Activated CD8-positive, alpha-beta memory T cell treated with anti-CD3 and anti-CD28 coated beads, Interleukin-2, amount 10 ng/mL, durations not matched to agents 7 days and 5 days (primary cell): Measurements from ENCODE around the gene NDUFA8. TPM values are rescaled to one million over a fixed set of nuclear protein-coding genes. Genes with fewer than 3 reads are reported as not detected.

ENCODE experiments used
- ATAC-seq: fragments of 150-1000 bp; cut with Tn5 transposase; one replicate; pipeline ENCODE4 v1.10.0; 2021; ENCODE audit warnings: moderate library complexity
- CTCF ChIA-PET: fragments of 350-600 bp; sonication (Branson Sonifier 250); formaldehyde crosslinking; loops from one replicate; lab custom pipeline; 2021; ENCODE audit warnings: antibody characterized with exemption; lab: Charles Lee
- DNase-seq: peaks from one replicate; pipeline ENCODE4 v3.0.0-alpha.2; 2020
- H3K27ac Mint-ChIP-seq: one replicate; pipeline ENCODE4 v1.8.0; 2021; ENCODE audit warnings: mild to moderate bottlenecking, mixed read lengths
- H3K27me3 Mint-ChIP-seq: one replicate; pipeline ENCODE4 v1.8.0; 2021; ENCODE audit warnings: mixed read lengths
- H3K36me3 Mint-ChIP-seq: one replicate; pipeline ENCODE4 v1.8.0; 2021; ENCODE audit warnings: mild to moderate bottlenecking, mixed read lengths
- H3K4me1 Mint-ChIP-seq: one replicate; pipeline ENCODE4 v1.8.0; 2021; ENCODE audit warnings: mixed read lengths
- H3K4me3 Mint-ChIP-seq: one replicate; pipeline ENCODE4 v1.8.0; 2021; ENCODE audit warnings: mild to moderate bottlenecking, moderate library complexity, mixed read lengths
- H3K9me3 Mint-ChIP-seq: one replicate; pipeline ENCODE4 v1.8.0; 2022; ENCODE audit warnings: low read depth, mixed read lengths
- total RNA-seq, 2 experiments: library from RNA; stranded (reverse); gene quantifications; one replicate each; pipeline ENCODE4 v1.2.3, GENCODE V29; 2021

Gene NDUFA8
- total RNA-seq, 2 experiments from 2014 or later = 36.4 to 49.1 TPM

GRCh38 chr9:122173670-122174069 is 14.1 kb upstream of the NDUFA8 start:
- Mint-ChIP-seq H3K27ac (no peak overlapping the region), H3K36me3 (no peaks in the 10 kb centered on the region), H3K9me3 (no peaks in the 10 kb centered on the region), H3K4me1 (no peaks in the 10 kb centered on the region), H3K27me3 (peaks cover 36% of the 10 kb centered on the region), H3K4me3 (no peak overlapping the region)
- ATAC-seq (no peak), DNase-seq (no peak)
- CTCF ChIA-PET = no interaction called here

- DNase-seq (no peak), ATAC-seq (no peak)
- no peak overlapping the region for H3K4me3 Mint-ChIP-seq
- no peaks in the 10 kb centered on the region for H3K36me3 Mint-ChIP-seq
- H3K4me1 Mint-ChIP-seq = no peaks in the 10 kb centered on the region
- CTCF ChIA-PET = no interaction called here
- no peak overlapping the region for H3K27ac Mint-ChIP-seq
- H3K27me3 Mint-ChIP-seq = peaks cover 42% of the 10 kb centered on the region
- H3K9me3 Mint-ChIP-seq = no peaks in the 10 kb centered on the region
Observed at GRCh38 chr9:122172131-122172530, 12.6 kb upstream of the NDUFA8 start.

- ATAC-seq (no peak), DNase-seq (no peak)
- peaks cover 44% of the 10 kb centered on the region for H3K27me3 Mint-ChIP-seq
- no peaks in the 10 kb centered on the region for H3K4me1 Mint-ChIP-seq
- CTCF ChIA-PET = interaction anchor here (1.1 kb wide), 1 partner anchor 43 kb away, joined by 3 read pairs; no protein-coding TSS in a partner anchor
- H3K36me3 Mint-ChIP-seq = no peaks in the 10 kb centered on the region
- H3K9me3 Mint-ChIP-seq = no peaks in the 10 kb centered on the region
- H3K4me3 Mint-ChIP-seq = no peak overlapping the region
- no peak overlapping the region for H3K27ac Mint-ChIP-seq
Observed at GRCh38 chr9:122168356-122168755, 8.8 kb upstream of the NDUFA8 start.

DNA sequence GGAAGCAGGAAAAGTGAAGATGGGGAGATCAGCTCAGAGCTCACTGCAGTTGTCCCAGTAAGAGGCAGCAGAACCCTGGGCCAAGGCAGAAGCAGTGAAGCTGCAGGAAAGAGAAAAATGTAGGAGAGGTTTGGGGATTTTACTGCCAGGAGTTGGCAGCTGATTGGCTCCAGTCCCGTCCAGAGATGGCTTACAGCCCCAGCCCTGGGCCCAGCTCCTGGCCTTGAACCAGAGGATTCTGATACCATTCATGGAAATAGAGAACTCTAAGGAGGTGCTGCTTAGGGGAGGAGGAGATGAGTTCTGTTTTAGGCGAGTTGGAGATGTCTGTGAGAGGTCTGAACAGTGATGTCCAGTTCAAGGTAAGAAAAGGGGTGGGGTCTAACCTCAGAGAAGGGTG is 4.7 kb upstream of the NDUFA8 start:
- Mint-ChIP-seq H3K4me3 (no peak overlapping the region), H3K27me3 (peaks cover 48% of the 10 kb centered on the region), H3K36me3 (no peaks in the 10 kb centered on the region), H3K9me3 (peaks cover 2% of the 10 kb centered on the region), H3K27ac (no peak overlapping the region), H3K4me1 (peaks cover 6% of the 10 kb centered on the region)
- CTCF ChIA-PET = interaction anchor here (0.9 kb wide), 1 partner anchor 66 kb away, joined by 3 read pairs; no protein-coding TSS in a partner anchor
- DNase-seq (no peak), ATAC-seq (no peak)

GRCh38 chr9:122162415-122162814 is 2.8 kb upstream of the NDUFA8 start:
- Mint-ChIP-seq H3K27me3 (peaks cover 42% of the 10 kb centered on the region), H3K27ac (no peak overlapping the region), H3K36me3 (peaks cover 1% of the 10 kb centered on the region), H3K4me3 (no peak overlapping the region), H3K9me3 (peaks cover 2% of the 10 kb centered on the region), H3K4me1 (peaks cover 16% of the 10 kb centered on the region)
- CTCF ChIA-PET = no interaction called here
- DNase-seq (no peak), ATAC-seq (no peak)

GRCh38 chr9:122159925-122160246 is 307 bp upstream of the NDUFA8 start:
- Mint-ChIP-seq H3K27me3 (peaks cover 32% of the 10 kb centered on the region), H3K4me3 (peak overlapping the region; percentile 90), H3K27ac (peak overlapping the region; percentile 92), H3K4me1 (peaks cover 29% of the 10 kb centered on the region), H3K9me3 (peaks cover 2% of the 10 kb centered on the region), H3K36me3 (peaks cover 5% of the 10 kb centered on the region)
- ATAC-seq (no peak), DNase-seq (no peak)
- CTCF ChIA-PET = interaction anchor here (0.9 to 2.7 kb wide), 7 partner anchors 35 to 191 kb away, joined by 3 to 8 read pairs (median 5); partner anchors contain the start of genes MRRF and RBM18

DNA sequence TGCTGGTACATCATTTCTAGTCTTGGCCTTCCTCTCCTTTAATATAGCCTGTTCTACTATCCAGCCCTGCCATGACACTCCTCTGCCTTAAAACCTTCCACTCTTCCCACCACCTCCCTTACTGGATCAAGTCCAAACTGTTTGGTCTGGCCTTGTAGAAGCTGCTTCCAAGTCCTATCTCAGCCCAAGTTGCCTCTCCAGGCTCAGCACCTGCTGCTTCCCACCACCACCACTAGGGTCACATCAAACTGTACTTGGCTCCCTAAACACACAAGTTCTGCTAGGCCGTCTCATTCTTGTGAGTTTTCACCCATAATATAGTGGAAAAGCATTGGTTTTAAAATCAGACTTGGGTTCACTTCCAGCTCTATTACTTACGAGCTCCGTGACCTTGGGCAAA is 1.4 kb downstream of the NDUFA8 start:
- H3K9me3 Mint-ChIP-seq = peaks cover 2% of the 10 kb centered on the region
- H3K27ac Mint-ChIP-seq = peak overlapping the region; percentile 44
- peaks cover 29% of the 10 kb centered on the region for H3K4me1 Mint-ChIP-seq
- ATAC-seq (no peak), DNase-seq (no peak)
- no peak overlapping the region for H3K4me3 Mint-ChIP-seq
- H3K27me3 Mint-ChIP-seq = peaks cover 18% of the 10 kb centered on the region
- H3K36me3 Mint-ChIP-seq = peaks cover 5% of the 10 kb centered on the region
- CTCF ChIA-PET = interaction anchor here (1.1 to 2.7 kb wide), 3 partner anchors 35 to 150 kb away, joined by 3 to 8 read pairs (median 3); no protein-coding TSS in a partner anchor

- Mint-ChIP-seq H3K9me3 (no peaks in the 10 kb centered on the region), H3K36me3 (peaks cover 10% of the 10 kb centered on the region), H3K27ac (no peak overlapping the region), H3K4me1 (peaks cover 29% of the 10 kb centered on the region), H3K4me3 (no peak overlapping the region), H3K27me3 (peaks cover 4% of the 10 kb centered on the region)
- CTCF ChIA-PET = interaction anchor here (1.0 kb wide), 1 partner anchor 195 kb away, joined by 3 read pairs; no protein-coding TSS in a partner anchor
- DNase-seq (no peak), ATAC-seq (no peak)
Observed at GRCh38 chr9:122155796-122156195, 3.8 kb downstream of the NDUFA8 start.

DNA sequence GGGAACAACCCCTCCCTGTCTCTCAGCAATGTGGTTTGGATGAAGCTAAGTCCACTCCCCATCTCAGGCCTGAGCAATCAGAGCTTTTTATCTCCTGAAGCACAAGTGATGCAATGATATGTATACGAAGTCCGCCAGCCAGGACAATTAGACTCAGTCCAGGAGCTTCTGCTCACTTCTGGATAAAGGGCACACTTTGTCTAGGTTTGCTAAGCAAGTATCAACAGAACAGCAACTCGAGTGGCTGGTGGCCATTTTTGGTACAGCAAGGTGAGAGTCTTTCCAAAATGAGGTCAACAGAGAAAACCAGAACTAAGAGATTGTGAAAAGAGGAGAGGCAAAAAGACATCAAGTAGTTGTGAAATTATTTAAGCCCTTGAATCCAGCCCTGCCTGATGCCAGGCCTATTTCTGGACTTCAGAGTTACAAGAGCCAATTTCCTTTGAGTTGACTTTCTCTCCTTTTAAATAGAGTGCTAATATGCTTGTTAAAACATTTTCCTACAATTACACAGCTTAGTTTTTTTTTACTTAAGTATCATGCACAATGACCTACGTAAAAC is 8.2 kb downstream of the NDUFA8 start:
- Mint-ChIP-seq H3K4me1 (peaks cover 5% of the 10 kb centered on the region), H3K27me3 (no peaks in the 10 kb centered on the region), H3K9me3 (no peaks in the 10 kb centered on the region), H3K36me3 (peaks cover 18% of the 10 kb centered on the region), H3K27ac (no peak overlapping the region), H3K4me3 (no peak overlapping the region)
- DNase-seq (no peak), ATAC-seq (no peak)
- CTCF ChIA-PET = interaction anchor here (0.6 to 1.5 kb wide), 4 partner anchors 15 to 928 kb away, joined by 3 to 5 read pairs (median 4); no protein-coding TSS in a partner anchor

- Mint-ChIP-seq H3K36me3 (peaks cover 23% of the 10 kb centered on the region), H3K27ac (no peak overlapping the region), H3K27me3 (no peaks in the 10 kb centered on the region), H3K4me1 (peaks cover 11% of the 10 kb centered on the region), H3K4me3 (no peak overlapping the region), H3K9me3 (no peaks in the 10 kb centered on the region)
- CTCF ChIA-PET = interaction anchor here (1.1 to 3.5 kb wide), 4 partner anchors 21 to 205 kb away, joined by 3 to 35 read pairs (median 8); no protein-coding TSS in a partner anchor
- DNase-seq (no peak), ATAC-seq (no peak)
Observed at GRCh38 chr9:122145592-122145863, 14.1 kb downstream of the NDUFA8 start.

- Mint-ChIP-seq H3K4me3 (no peak overlapping the region), H3K4me1 (peaks cover 11% of the 10 kb centered on the region), H3K36me3 (peaks cover 22% of the 10 kb centered on the region), H3K27me3 (no peaks in the 10 kb centered on the region), H3K9me3 (no peaks in the 10 kb centered on the region), H3K27ac (no peak overlapping the region)
- CTCF ChIA-PET = interaction anchor here (0.5 to 3.5 kb wide), 7 partner anchors 11 to 206 kb away, joined by 3 to 35 read pairs (median 3); no protein-coding TSS in a partner anchor
- no peak for DNase-seq
- no peak for ATAC-seq
Observed at GRCh38 chr9:122144836-122145591, 14.6 kb downstream of the NDUFA8 start.

- no peak overlapping the region for H3K27ac Mint-ChIP-seq
- H3K9me3 Mint-ChIP-seq = no peaks in the 10 kb centered on the region
- peaks cover 11% of the 10 kb centered on the region for H3K4me1 Mint-ChIP-seq
- ATAC-seq (no peak), DNase-seq (no peak)
- no peaks in the 10 kb centered on the region for H3K27me3 Mint-ChIP-seq
- CTCF ChIA-PET = interaction anchor here (0.5 to 2.4 kb wide), 5 partner anchors 10 to 207 kb away, joined by 3 to 10 read pairs (median 3); no protein-coding TSS in a partner anchor
- peaks cover 22% of the 10 kb centered on the region for H3K36me3 Mint-ChIP-seq
- no peak overlapping the region for H3K4me3 Mint-ChIP-seq
Observed at GRCh38 chr9:122143876-122144405, 15.6 kb downstream of the NDUFA8 start.

GRCh38 chr9:122143296-122143695 is 16.3 kb downstream of the NDUFA8 start:
- ATAC-seq = no peak
- no peaks in the 10 kb centered on the region for H3K9me3 Mint-ChIP-seq
- no peak overlapping the region for H3K4me3 Mint-ChIP-seq
- no peak overlapping the region for H3K27ac Mint-ChIP-seq
- CTCF ChIA-PET = interaction anchor here (0.9 to 2.4 kb wide), 5 partner anchors 14 to 207 kb away, joined by 3 to 10 read pairs (median 5); no protein-coding TSS in a partner anchor
- no peak for DNase-seq
- H3K4me1 Mint-ChIP-seq = peaks cover 11% of the 10 kb centered on the region
- H3K27me3 Mint-ChIP-seq = no peaks in the 10 kb centered on the region
- peaks cover 20% of the 10 kb centered on the region for H3K36me3 Mint-ChIP-seq
